ENCODE measurements around the gene FAM124A.

GRCh38 chr13:51322826-51323225, 100.6 kb downstream of the FAM124A start:
- no peak for TF ChIP-seq POLR2A (IDR thresholded peaks at IDR 0.05; ENCODE audit: borderline replicate concordance, extremely low read depth, insufficient read depth, insufficient read length)
- no peak for TF ChIP-seq RAD21 (IDR thresholded peaks at IDR 0.05; ENCODE audit: low read depth)
- no peak for TF ChIP-seq CTCF (IDR thresholded peaks at IDR 0.05 in 2 of 3, conservative IDR thresholded peaks at IDR 0.05 in 1 of 3; ENCODE audit: borderline replicate concordance in 1 of 3, insufficient read depth in 1 of 3, low read depth in 2 of 3, low read length in 2 of 3)
- TF ChIP-seq POLR2AphosphoS5 (IDR thresholded peaks at IDR 0.05; ENCODE audit: low read depth, low read length): no peak
- TF ChIP-seq MAX (IDR thresholded peaks at IDR 0.05): no peak
- TF ChIP-seq EZH2 (IDR thresholded peaks at IDR 0.05): no peak
- TF ChIP-seq YY1 (IDR thresholded peaks at IDR 0.05; ENCODE audit: extremely low read depth, insufficient replicate concordance, low read depth, low read length): no peak
- no peak for TF ChIP-seq SP1 (IDR thresholded peaks at IDR 0.05; ENCODE audit: low read depth)
- no peak for TF ChIP-seq JUND (IDR thresholded peaks at IDR 0.05)
- TF ChIP-seq ZFX (IDR thresholded peaks at IDR 0.05): no peak
- no peak for TF ChIP-seq ATF3 (IDR thresholded peaks at IDR 0.05)
- TF ChIP-seq CEBPB (IDR thresholded peaks at IDR 0.05; ENCODE audit: low read depth): no peak
